ENCODE measurements around the gene SF3A1. TPM values are rescaled to one million over a fixed set of nuclear protein-coding genes. Genes with fewer than 3 reads are reported as not detected.

The SF3A1 gene
- total and polyA plus RNA-seq, 2 donors (not counting 1 experiment from before 2014, with no cell fraction given): 92.1 to 283 TPM

DNA sequence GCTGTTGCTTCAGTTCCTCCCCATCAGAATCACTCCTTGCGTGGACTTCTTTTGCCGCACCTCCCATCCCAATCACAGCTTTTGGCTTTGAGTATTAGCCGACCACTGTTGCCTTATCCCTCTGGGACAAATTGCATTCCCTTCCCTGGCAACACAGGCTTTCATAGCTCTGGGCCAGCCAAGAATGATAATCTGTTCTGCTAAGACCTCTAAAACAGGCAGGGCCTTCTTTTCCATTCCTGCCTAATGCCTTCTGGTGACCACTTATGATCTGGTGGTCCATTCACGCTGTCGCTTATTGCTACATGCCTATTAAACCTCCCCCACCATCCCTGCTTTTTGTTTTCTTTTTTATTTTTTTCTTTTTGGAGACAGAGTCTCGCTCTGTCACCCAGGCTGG, 49.7 kb upstream of the SF3A1 start:
- Histone ChIP-seq H3K9me3 (ENCODE audit: control extremely low read depth in 1 of 3, control insufficient read depth in 2 of 3, insufficient read depth in 1 of 3, low read length in 2 of 3) (no peaks in the 10 kb centered on the region), H3K79me2 (ENCODE audit: control insufficient read depth, insufficient read depth, low read length) (no peaks in the 10 kb centered on the region), H4K20me1 (ENCODE audit: control insufficient read depth, insufficient read depth, low read length, poor library complexity, severe bottlenecking) (no peaks in the 10 kb centered on the region), H3K9ac (ENCODE audit: low read length) (no peak overlapping the region), H3K4me2 (replicated peaks; ENCODE audit: low read depth, low read length, poor library complexity, severe bottlenecking) (no peak overlapping the region), H3K36me3 (replicated peaks in 1 of 2; ENCODE audit: control extremely low read depth in 1 of 2, control insufficient read depth in 1 of 2, extremely low read depth in 1 of 2, insufficient read depth in 2 of 2, low read length in 1 of 2) (no peaks in the 10 kb centered on the region), H2AFZ (ENCODE audit: insufficient read depth, low read depth, low read length, poor library complexity, severe bottlenecking) (no peak overlapping the region), H3K4me3 (ENCODE audit: control extremely low read depth in 1 of 5, extremely low read depth in 1 of 5, insufficient read depth in 1 of 5, low read depth in 2 of 5, low read length in 4 of 5) (no peak overlapping the region), H3K27me3 (replicated peaks in 1 of 4; ENCODE audit: control extremely low read depth in 1 of 4, control insufficient read depth in 3 of 4, insufficient read depth in 4 of 4, low read length in 3 of 4) (no peaks in the 10 kb centered on the region), H3K27ac (ENCODE audit: low read length in 2 of 2) (no peak overlapping the region), H3K4me1 (ENCODE audit: control insufficient read depth in 2 of 2, insufficient read depth in 2 of 2, low read length in 2 of 2) (no peaks in the 10 kb centered on the region)
- POLR2A ChIA-PET: no interaction called here
- TF ChIP-seq EZH2 (IDR thresholded peaks at IDR 0.05; ENCODE audit: borderline replicate concordance, insufficient read depth, low read depth, low read length, poor library complexity, severe bottlenecking): no peak
- TF ChIP-seq, protein P1, sequence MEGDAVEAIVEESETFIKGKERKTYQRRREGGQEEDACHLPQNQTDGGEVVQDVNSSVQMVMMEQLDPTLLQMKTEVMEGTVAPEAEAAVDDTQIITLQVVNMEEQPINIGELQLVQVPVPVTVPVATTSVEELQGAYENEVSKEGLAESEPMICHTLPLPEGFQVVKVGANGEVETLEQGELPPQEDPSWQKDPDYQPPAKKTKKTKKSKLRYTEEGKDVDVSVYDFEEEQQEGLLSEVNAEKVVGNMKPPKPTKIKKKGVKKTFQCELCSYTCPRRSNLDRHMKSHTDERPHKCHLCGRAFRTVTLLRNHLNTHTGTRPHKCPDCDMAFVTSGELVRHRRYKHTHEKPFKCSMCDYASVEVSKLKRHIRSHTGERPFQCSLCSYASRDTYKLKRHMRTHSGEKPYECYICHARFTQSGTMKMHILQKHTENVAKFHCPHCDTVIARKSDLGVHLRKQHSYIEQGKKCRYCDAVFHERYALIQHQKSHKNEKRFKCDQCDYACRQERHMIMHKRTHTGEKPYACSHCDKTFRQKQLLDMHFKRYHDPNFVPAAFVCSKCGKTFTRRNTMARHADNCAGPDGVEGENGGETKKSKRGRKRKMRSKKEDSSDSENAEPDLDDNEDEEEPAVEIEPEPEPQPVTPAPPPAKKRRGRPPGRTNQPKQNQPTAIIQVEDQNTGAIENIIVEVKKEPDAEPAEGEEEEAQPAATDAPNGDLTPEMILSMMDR (IDR thresholded peaks at IDR 0.05): no peak
- Mint-ChIP-seq H3K27me3 (no peaks in the 10 kb centered on the region), H3K4me3 (no peak overlapping the region), H3K27ac (no peak overlapping the region), H3K9me3 (ENCODE audit: insufficient read depth) (no peaks in the 10 kb centered on the region), H3K4me1 (no peaks in the 10 kb centered on the region)
- CTCF ChIA-PET: interaction anchor here (0.6 to 1.2 kb wide), 2 partner anchors 12 to 18 kb away, joined by 4 to 5 read pairs; no protein-coding TSS in a partner anchor
- WGBS (ENCODE audit: insufficient coverage): 97% methylated on average over 4 of the region's 6 CpGs
- intact Hi-C loops (cut with micrococcal nuclease): no loop called here
- DNase-seq (no peak), ATAC-seq (ENCODE audit: low read depth) (no peak)

DNA sequence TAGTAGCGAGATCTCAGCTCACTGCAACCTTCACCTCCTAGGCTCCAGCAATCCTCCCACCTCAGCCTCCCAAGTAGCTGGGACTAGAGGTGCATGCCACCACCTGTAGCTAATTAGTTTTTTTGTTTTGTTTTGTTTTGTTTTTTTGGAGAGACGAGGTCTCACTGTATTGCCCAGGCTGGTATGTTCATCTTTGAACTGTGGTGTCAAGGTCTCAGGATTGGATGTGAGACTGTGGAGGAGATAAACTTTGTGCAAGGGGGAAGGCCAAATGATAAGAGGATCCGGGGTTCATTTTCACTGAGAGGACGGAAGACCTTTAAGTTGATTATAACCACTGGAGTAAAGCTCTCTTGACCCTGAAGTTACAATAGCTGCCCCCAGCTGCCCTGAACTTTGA, 49.0 kb upstream of the SF3A1 start:
- POLR2A ChIA-PET: no interaction called here
- intact Hi-C loops (cut with micrococcal nuclease): no loop called here
- 97% methylated on average over 2 of the region's 4 CpGs for WGBS (ENCODE audit: insufficient coverage)

More for the DNA sequence above, 49.0 kb upstream of the SF3A1 start:
- Histone ChIP-seq H3K27ac (ENCODE audit: low read length in 2 of 2) (no peak overlapping the region), H2AFZ (ENCODE audit: insufficient read depth, low read depth, low read length, poor library complexity, severe bottlenecking) (no peak overlapping the region), H4K20me1 (ENCODE audit: control insufficient read depth, insufficient read depth, low read length, poor library complexity, severe bottlenecking) (no peaks in the 10 kb centered on the region), H3K79me2 (ENCODE audit: control insufficient read depth, insufficient read depth, low read length) (no peaks in the 10 kb centered on the region), H3K9ac (ENCODE audit: low read length) (no peak overlapping the region), H3K27me3 (replicated peaks in 1 of 4; ENCODE audit: control extremely low read depth in 1 of 4, control insufficient read depth in 3 of 4, insufficient read depth in 4 of 4, low read length in 3 of 4) (no peaks in the 10 kb centered on the region), H3K4me2 (replicated peaks; ENCODE audit: low read depth, low read length, poor library complexity, severe bottlenecking) (no peak overlapping the region), H3K4me3 (ENCODE audit: control extremely low read depth in 1 of 5, extremely low read depth in 1 of 5, insufficient read depth in 1 of 5, low read depth in 2 of 5, low read length in 4 of 5) (no peak overlapping the region), H3K4me1 (ENCODE audit: control insufficient read depth in 2 of 2, insufficient read depth in 2 of 2, low read length in 2 of 2) (no peaks in the 10 kb centered on the region), H3K9me3 (ENCODE audit: control extremely low read depth in 1 of 3, control insufficient read depth in 2 of 3, insufficient read depth in 1 of 3, low read length in 2 of 3) (no peaks in the 10 kb centered on the region), H3K36me3 (replicated peaks in 1 of 2; ENCODE audit: control extremely low read depth in 1 of 2, control insufficient read depth in 1 of 2, extremely low read depth in 1 of 2, insufficient read depth in 2 of 2, low read length in 1 of 2) (no peaks in the 10 kb centered on the region)
- Mint-ChIP-seq H3K27me3 (no peaks in the 10 kb centered on the region), H3K4me3 (no peak overlapping the region), H3K4me1 (no peaks in the 10 kb centered on the region), H3K27ac (no peak overlapping the region), H3K9me3 (ENCODE audit: insufficient read depth) (no peaks in the 10 kb centered on the region)
- CTCF ChIA-PET: interaction anchor here (0.5 to 1.2 kb wide), 3 partner anchors 14 to 20 kb away, joined by 3 read pairs; partner anchors contain the start of gene MTFP1
- no peak for ATAC-seq (ENCODE audit: low read depth)
- TF ChIP-seq EZH2 (IDR thresholded peaks at IDR 0.05; ENCODE audit: borderline replicate concordance, insufficient read depth, low read depth, low read length, poor library complexity, severe bottlenecking): no peak
- TF ChIP-seq, protein P1 (IDR thresholded peaks at IDR 0.05): no peak
- no peak for DNase-seq

All from B cell (primary cell).